Adrenal gland (tissue), 5 donors: ENCODE data around the gene RXFP3.

Source experiments
- CTCF ChIP-seq, 6 experiments: fragments of 450-650 bp in 4 of 6; fragments of 200-600 bp in 2 of 6; sonication (generic) in 1 of 6; IDR thresholded peaks; 1 replicate in 5 of 6; 2 replicates in 1 of 6; pipeline versions ENCODE4 v1.5.1 to v1.8.0; 2016 to 2021; ENCODE audit warnings: antibody characterized with exemption in 6 of 6, mild to moderate bottlenecking in 2 of 6, moderate library complexity in 1 of 6
- POLR2A ChIP-seq, 2 donors: fragments of 450-650 bp; IDR thresholded peaks; one replicate each; pipeline ENCODE4 v1.6.1; 2017; ENCODE audit warnings: antibody characterized with exemption in 2 of 2, mild to moderate bottlenecking in 2 of 2, moderate library complexity in 1 of 2
- donor health status: DM: no; HTN: no; CAD: no.

- TF ChIP-seq CTCF (IDR thresholded peaks at IDR 0.05) (no peak), POLR2A (IDR thresholded peaks at IDR 0.05) (no peak)
Measured at GRCh38 chr5:33966805-33967204, 30.6 kb downstream of the RXFP3 start.
